WTC11 (cell line): ENCODE results near the gene MMP24OS. TPM values are rescaled to one million over a fixed set of nuclear protein-coding genes. Genes with fewer than 3 reads are reported as not detected.

Experiments
- ATAC-seq: fragments of 200-7000 bp; cut with Tn5 transposase; 2 replicates; pipeline ENCODE4 v1.10.0; 2021; ENCODE audit warnings: mild to moderate bottlenecking, moderate library complexity
- CTCF ChIA-PET: fragments of 300-600 bp; sonication (Branson Sonifier 250); formaldehyde crosslinking; loops from one replicate; lab custom pipeline; 2021; ENCODE audit warnings: antibody characterized with exemption; lab: Charles Lee
- POLR2A ChIA-PET: fragments of 350-600 bp; sonication (Branson Sonifier 250); formaldehyde crosslinking; loops from one replicate; lab custom pipeline; 2021; ENCODE audit warnings: antibody characterized with exemption; lab: Charles Lee
- DNase-seq: peaks from one replicate; pipeline ENCODE4 v3.0.0; 2021; ENCODE audit warnings: low spot score
- H3K27ac Mint-ChIP-seq: 2 replicates; pipeline ENCODE4 v1.8.0; 2021; ENCODE audit warnings: mixed read lengths
- H3K27me3 Mint-ChIP-seq: 2 replicates; pipeline ENCODE4 v1.8.0; 2021; ENCODE audit warnings: low read depth, mild to moderate bottlenecking, moderate library complexity, mixed read lengths
- H3K36me3 Mint-ChIP-seq: 2 replicates; pipeline ENCODE4 v1.8.0; 2021; ENCODE audit warnings: mixed read lengths
- H3K4me1 Mint-ChIP-seq: 2 replicates; pipeline ENCODE4 v1.8.0; 2022; ENCODE audit warnings: mixed read lengths
- H3K4me3 Mint-ChIP-seq: 2 replicates; pipeline ENCODE4 v1.8.0; 2021; ENCODE audit warnings: mild to moderate bottlenecking, moderate library complexity, mixed read lengths
- H3K9me3 Mint-ChIP-seq: 2 replicates; pipeline ENCODE4 v1.8.0; 2021; ENCODE audit warnings: mixed read lengths
- AFF4 ChIP-seq: sonication (generic); formaldehyde crosslinking; IDR thresholded peaks from 2 replicates; pipeline ENCODE4 v1.8.1; 2023; ENCODE audit warnings: mild to moderate bottlenecking, missing genetic modification reagents, borderline replicate concordance
- ARID4B ChIP-seq: sonication (generic); formaldehyde crosslinking; IDR thresholded peaks from 2 replicates; pipeline ENCODE4 v1.8.0; 2023; ENCODE audit warnings: missing genetic modification reagents, mild to moderate bottlenecking, borderline replicate concordance
- EMX1 ChIP-seq: fragments of 250-450 bp; sonication (Bioruptor Pico); IDR thresholded peaks from 2 replicates; pipeline ENCODE4 v1.8.0; 2021; ENCODE audit warnings: mild to moderate bottlenecking
- FOXP4 ChIP-seq: sonication (generic); formaldehyde crosslinking; IDR thresholded peaks from 2 replicates; pipeline ENCODE4 v1.8.0; 2022; ENCODE audit warnings: mild to moderate bottlenecking, missing genetic modification reagents
- JAZF1 ChIP-seq: fragments of 250-450 bp; sonication (Bioruptor Pico); IDR thresholded peaks from 2 replicates; pipeline ENCODE4 v1.9.0; 2021; ENCODE audit warnings: moderate library complexity, mild to moderate bottlenecking, inconsistent platforms
- KAT7 ChIP-seq: sonication (generic); formaldehyde crosslinking; IDR thresholded peaks from 2 replicates; pipeline ENCODE4 v1.8.1; 2023; ENCODE audit warnings: missing genetic modification reagents, mild to moderate bottlenecking, borderline replicate concordance
- RELA ChIP-seq: sonication (generic); formaldehyde crosslinking; IDR thresholded peaks from 2 replicates; pipeline ENCODE4 v1.8.1; 2022; ENCODE audit warnings: missing genetic modification reagents, mild to moderate bottlenecking, borderline replicate concordance
- RORB ChIP-seq: fragments of 250-450 bp; sonication (Bioruptor Pico); IDR thresholded peaks from 2 replicates; pipeline ENCODE4 v1.9.0; 2021; ENCODE audit warnings: mild to moderate bottlenecking
- SMAD4 ChIP-seq: sonication (generic); formaldehyde crosslinking; IDR thresholded peaks from 2 replicates; pipeline ENCODE4 v1.8.0; 2022; ENCODE audit warnings: mild to moderate bottlenecking, missing genetic modification reagents
- SP1 ChIP-seq: sonication (generic); formaldehyde crosslinking; conservative IDR thresholded peaks from 2 replicates; pipeline ENCODE4 v1.8.1; 2022; ENCODE audit warnings: missing genetic modification reagents
- TEAD1 ChIP-seq: sonication (generic); formaldehyde crosslinking; IDR thresholded peaks from 2 replicates; pipeline ENCODE4 v1.8.0; 2022; ENCODE audit warnings: mild to moderate bottlenecking, missing genetic modification reagents
- TP53 ChIP-seq: sonication (generic); formaldehyde crosslinking; IDR thresholded peaks from 2 replicates; pipeline ENCODE4 v1.8.1; 2023; ENCODE audit warnings: mild to moderate bottlenecking, missing genetic modification reagents
- ZNF263 ChIP-seq: sonication (generic); formaldehyde crosslinking; IDR thresholded peaks from 2 replicates; pipeline ENCODE4 v1.8.1; 2022; ENCODE audit warnings: low read depth, mild to moderate bottlenecking, moderate library complexity, missing genetic modification reagents
- total RNA-seq: library from RNA; stranded (reverse); gene quantifications from 3 replicates; pipeline ENCODE4 v1.2.3, GENCODE V29; 2021
- TF ChIP-seq, protein P1 (sequence below): fragments of 250-450 bp; sonication (Bioruptor Pico); IDR thresholded peaks from 2 replicates; pipeline ENCODE4 v2.1.2; 2022; ENCODE audit warnings: mild to moderate bottlenecking, moderate library complexity
- TF ChIP-seq, protein P2 (sequence below): fragments of 250-450 bp; sonication (Bioruptor Pico); conservative IDR thresholded peaks from 2 replicates; pipeline ENCODE4 v1.9.0; 2021; ENCODE audit warnings: mild to moderate bottlenecking

The MMP24OS gene
- total RNA-seq, 1 experiment from 2014 or later = 50.6 TPM

DNA sequence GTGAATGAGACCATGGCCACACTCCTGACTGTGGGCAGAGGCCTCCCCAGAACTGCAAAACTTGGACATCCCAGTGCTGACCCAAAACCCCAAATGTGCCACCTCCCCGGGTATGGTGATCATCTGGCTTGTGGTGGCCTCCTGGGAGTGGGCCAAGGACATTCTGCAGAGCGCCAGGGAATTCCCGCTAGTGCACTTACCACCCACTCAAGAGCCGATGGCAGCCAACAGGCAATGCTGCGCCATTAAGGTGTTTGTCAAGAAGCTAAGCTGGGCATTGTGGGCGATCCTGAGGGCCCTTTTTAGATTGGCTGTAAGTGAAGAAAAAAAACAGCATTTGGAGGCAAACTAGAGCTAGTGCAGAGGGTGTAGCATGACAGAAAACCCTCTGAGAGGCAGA is 42.0 kb downstream of the MMP24OS start (continued):
- no peak for TF ChIP-seq ARID4B (CRISPR knock-in tag)
- no peak for TF ChIP-seq RELA
- no peak for TF ChIP-seq JAZF1 (CRISPR knock-in tag)
- no peak for TF ChIP-seq FOXP4 (CRISPR knock-in tag)
- no peak for TF ChIP-seq SMAD4 (CRISPR knock-in tag)
- TF ChIP-seq TEAD1 (CRISPR knock-in tag) = no peak
- TF ChIP-seq AFF4 (CRISPR knock-in tag) = no peak
- TF ChIP-seq ZNF263 (CRISPR knock-in tag) = no peak
- TF ChIP-seq RORB (CRISPR knock-in tag) = no peak
- TF ChIP-seq EMX1 (CRISPR knock-in tag) = no peak
- no peak for TF ChIP-seq TP53
- no peak for TF ChIP-seq SP1 (CRISPR knock-in tag)
- no peak for TF ChIP-seq KAT7 (CRISPR knock-in tag)

DNA sequence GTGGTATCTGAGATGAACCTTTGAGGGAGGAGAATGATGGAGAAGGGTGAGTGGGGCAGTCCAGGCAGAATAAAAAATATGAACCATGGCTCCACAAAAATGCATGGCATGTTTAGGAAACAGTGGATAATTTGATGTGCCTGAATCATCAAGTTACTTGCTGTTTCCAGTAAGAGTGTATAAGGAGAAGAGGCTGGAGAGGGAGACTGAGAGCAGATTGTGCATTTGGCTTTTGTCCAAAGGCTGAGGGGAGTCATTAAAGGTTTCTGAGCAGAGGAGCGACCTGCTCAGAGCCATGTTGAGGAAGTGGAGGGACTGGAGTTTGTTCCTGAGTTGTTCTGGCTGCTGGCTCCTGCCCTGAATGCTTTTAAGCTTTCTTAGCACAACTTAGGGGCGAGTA is 45.3 kb downstream of the MMP24OS start:
- Mint-ChIP-seq H3K36me3 (peaks cover 6% of the 10 kb centered on the region; the same call in 1 of the 2 replicates), H3K9me3 (peaks cover 10% of the 10 kb centered on the region), H3K27ac (no peak overlapping the region), H3K4me3 (no peak overlapping the region), H3K27me3 (peaks cover 4% of the 10 kb centered on the region), H3K4me1 (peaks cover 2% of the 10 kb centered on the region; the same call in 1 of the 2 replicates)
- no peak for ATAC-seq
- ChIA-PET POLR2A (interaction anchor here (0.6 kb wide), 1 partner anchor 31 kb away, joined by 9 read pairs; no protein-coding TSS in a partner anchor), CTCF (no interaction called here)
- DNase-seq = no peak
- TF ChIP-seq, protein P1, sequence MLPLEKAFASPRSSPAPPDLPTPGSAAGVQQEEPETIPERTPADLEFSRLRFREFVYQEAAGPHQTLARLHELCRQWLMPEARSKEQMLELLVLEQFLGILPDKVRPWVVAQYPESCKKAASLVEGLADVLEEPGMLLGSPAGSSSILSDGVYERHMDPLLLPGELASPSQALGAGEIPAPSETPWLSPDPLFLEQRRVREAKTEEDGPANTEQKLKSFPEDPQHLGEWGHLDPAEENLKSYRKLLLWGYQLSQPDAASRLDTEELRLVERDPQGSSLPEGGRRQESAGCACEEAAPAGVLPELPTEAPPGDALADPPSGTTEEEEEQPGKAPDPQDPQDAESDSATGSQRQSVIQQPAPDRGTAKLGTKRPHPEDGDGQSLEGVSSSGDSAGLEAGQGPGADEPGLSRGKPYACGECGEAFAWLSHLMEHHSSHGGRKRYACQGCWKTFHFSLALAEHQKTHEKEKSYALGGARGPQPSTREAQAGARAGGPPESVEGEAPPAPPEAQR = no peak
- TF ChIP-seq, protein P2, sequence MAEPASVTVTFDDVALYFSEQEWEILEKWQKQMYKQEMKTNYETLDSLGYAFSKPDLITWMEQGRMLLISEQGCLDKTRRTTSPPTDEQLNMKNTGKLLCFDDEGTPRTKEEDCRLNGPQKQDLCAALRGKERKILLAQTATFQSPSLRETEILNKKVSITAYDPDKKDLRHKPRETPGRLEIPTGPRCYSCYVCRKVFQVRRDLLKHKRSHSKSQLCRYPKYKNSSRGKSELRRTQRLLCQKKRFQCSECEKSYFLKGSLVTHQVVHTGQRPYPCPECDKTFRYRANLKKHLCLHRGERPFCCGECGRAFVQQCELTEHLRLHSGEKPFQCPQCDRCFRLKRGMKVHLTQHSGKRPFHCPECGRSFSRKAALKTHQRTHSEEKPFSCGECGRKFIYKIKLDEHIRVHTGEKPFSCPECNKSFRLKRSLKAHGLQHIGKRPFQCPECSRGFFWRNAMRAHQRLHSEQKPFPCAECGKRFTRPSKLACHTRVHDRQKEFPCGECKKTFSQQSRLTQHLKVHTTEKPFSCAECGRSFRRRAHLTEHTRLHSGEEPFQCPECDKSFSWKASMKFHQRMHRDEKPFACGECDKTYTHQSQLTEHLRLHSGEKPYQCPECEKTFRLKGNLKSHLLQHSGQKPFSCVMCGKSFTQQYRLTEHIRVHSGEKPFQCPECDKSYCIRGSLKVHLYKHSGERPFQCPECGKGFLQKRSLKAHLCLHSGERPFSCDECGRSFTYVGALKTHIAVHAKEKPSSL (CRISPR knock-in tag) = no peak
